K562 (cell line): Measurements from ENCODE around the gene ASIC5. TPM values are rescaled to one million over a fixed set of nuclear protein-coding genes. Genes with fewer than 3 reads are reported as not detected.

ENCODE experiments used
- ATAC-seq: fragments of 200-7000 bp; cut with Tn5 transposase; 3 replicates; pipeline ENCODE4 v1.9.1; 2020; ENCODE audit warnings: moderate library complexity
- BruUV-seq: library from RNA; stranded (reverse); fragments of 400-500 nt; replicated peaks from 2 replicates; lab custom pipeline; 2021; lab: Mats Ljungman, UMichigan
- CTCF ChIA-PET: fragments of 300-600 bp; formaldehyde crosslinking; extraction: SDS; loops from one replicate; lab custom pipeline; 2021; ENCODE audit warnings: low intra/inter-chr PET ratio; lab: Yijun Ruan, JAX
- POLR2A ChIA-PET: fragments of 300-600, 350-650 bp; sonication (Branson Sonifier 250); formaldehyde crosslinking; extraction: SDS; loops from one replicate; lab custom pipeline; 2021; ENCODE audit warnings: antibody characterized with exemption, inconsistent platforms; lab: Yijun Ruan, JAX
- DNase-seq, 4 experiments: peaks; one replicate each; pipeline versions ENCODE4 v3.0.0 to v3.0.0-alpha.2; 2011 to 2018; ENCODE audit warnings: low spot score in 3 of 4, mixed read lengths in 3 of 4; ENCODE audit errors: extremely low read depth in 1 of 4
- FAIRE-seq: peaks from 2 replicates; lab custom pipeline; 2011; peaks lifted over from hg19 to GRCh38; lab: Jason Lieb, UNC
- H2AFZ ChIP-seq: 2 replicates; pipeline ENCODE4 v1.6.0; 2011; ENCODE audit warnings: low read depth, low read length, control low read depth, inconsistent platforms
- H3K27ac ChIP-seq: fragments of 200-600 bp; 3 replicates; pipeline ENCODE4 v1.8.0; 2011; ENCODE audit warnings: low read depth, mild to moderate bottlenecking, control low read depth, inconsistent platforms, low read length, moderate library complexity, mixed read lengths; ENCODE audit errors: extremely low read depth
- H3K27me3 ChIP-seq, 2 experiments: fragments of 300-600 bp in 1 of 2; 2 replicates in 1 of 2; 3 replicates in 1 of 2; pipeline versions ENCODE4 v1.6.0 to v1.8.0; 2011; ENCODE audit warnings: inconsistent platforms in 2 of 2, low read length in 2 of 2, mild to moderate bottlenecking in 1 of 2, mixed read lengths in 1 of 2, moderate library complexity in 1 of 2; ENCODE audit not compliant: control insufficient read depth in 2 of 2, insufficient read depth in 2 of 2
- H3K36me3 ChIP-seq: fragments of 300-600 bp; 3 replicates; pipeline ENCODE4 v1.8.0; 2011; ENCODE audit warnings: mild to moderate bottlenecking, low read length, inconsistent platforms; ENCODE audit not compliant: control insufficient read depth, insufficient read depth
- H3K4me1 ChIP-seq, 2 experiments: fragments of 200-600 bp in 1 of 2; replicated peaks in 1 of 2; 2 replicates in 1 of 2; 3 replicates in 1 of 2; pipeline versions ENCODE4 v1.5.1 to v1.8.0; 2011; ENCODE audit warnings: inconsistent platforms in 2 of 2, low read length in 2 of 2, mild to moderate bottlenecking in 1 of 2, mixed read lengths in 1 of 2, moderate library complexity in 1 of 2; ENCODE audit not compliant: control insufficient read depth in 2 of 2, insufficient read depth in 2 of 2
- H3K4me2 ChIP-seq: 2 replicates; pipeline ENCODE4 v1.6.1; 2011; ENCODE audit warnings: low read length, control low read depth, inconsistent platforms, mixed read lengths; ENCODE audit not compliant: insufficient read depth
- H3K4me3 ChIP-seq: fragments of 200-600 bp; sonication (generic), shearing (Covaris generic); 2 replicates; pipeline ENCODE4 v1.5.1; 2016; ENCODE audit warnings: control low read depth, inconsistent platforms
- H3K79me2 ChIP-seq: fragments of 200-600 bp; 3 replicates; pipeline ENCODE4 v1.8.0; 2011; ENCODE audit warnings: low read length, inconsistent platforms; ENCODE audit not compliant: control insufficient read depth, insufficient read depth
- H3K9ac ChIP-seq, 2 experiments: 2 replicates each; pipeline versions ENCODE4 v1.6.0 to v1.6.1; 2011; ENCODE audit warnings: low read depth in 2 of 2, low read length in 2 of 2, control low read depth in 1 of 2, inconsistent platforms in 1 of 2, mild to moderate bottlenecking in 1 of 2, mixed read lengths in 1 of 2; ENCODE audit not compliant: insufficient read depth in 1 of 2
- H3K9me1 ChIP-seq: one replicate; pipeline ENCODE4 v1.6.0; 2011; ENCODE audit warnings: inconsistent platforms, mild to moderate bottlenecking, low read length, moderate library complexity; ENCODE audit not compliant: control insufficient read depth, insufficient read depth
- H3K9me3 ChIP-seq: replicated peaks from 2 replicates; pipeline ENCODE4 v1.5.1; 2011; ENCODE audit warnings: low read depth, low read length, inconsistent platforms; ENCODE audit not compliant: control insufficient read depth, insufficient read depth
- H4K20me1 ChIP-seq: replicated peaks from 2 replicates; pipeline ENCODE4 v1.6.1; 2011; ENCODE audit warnings: low read length, inconsistent platforms, mixed read lengths; ENCODE audit not compliant: control insufficient read depth, insufficient read depth
- ATF7 ChIP-seq: fragments of 450-650 bp; IDR thresholded peaks from 2 replicates; pipeline ENCODE4 v1.7.1; 2014; ENCODE audit warnings: mild to moderate bottlenecking, moderate library complexity
- ETS2 ChIP-seq: IDR thresholded peaks from 2 replicates; pipeline ENCODE4 v1.6.1; 2016; ENCODE audit warnings: borderline replicate concordance, missing genetic modification characterization, mild to moderate bottlenecking, moderate library complexity, missing compliant biosample characterization; ENCODE audit not compliant: poor library complexity, severe bottlenecking
- KLF13 ChIP-seq: fragments of 450-650 bp; IDR thresholded peaks from 2 replicates; pipeline ENCODE4 v1.6.1; 2016; ENCODE audit warnings: missing genetic modification characterization, low read depth, mild to moderate bottlenecking, missing compliant biosample characterization, moderate library complexity, borderline replicate concordance
- NCOA2 ChIP-seq, 2 experiments: fragments of 450-650 bp; IDR thresholded peaks; 2 replicates each; pipeline ENCODE4 v1.6.1; 2018; ENCODE audit warnings: mild to moderate bottlenecking in 2 of 2, moderate library complexity in 1 of 2; ENCODE audit not compliant: partially characterized antibody in 2 of 2
- PCBP2 ChIP-seq: fragments of 200-400 bp; formaldehyde crosslinking; IDR thresholded peaks from 2 replicates; pipeline ENCODE4 v1.6.1; 2018; ENCODE audit warnings: low read length, low read depth, mild to moderate bottlenecking, moderate library complexity; ENCODE audit not compliant: poor library complexity, severe bottlenecking
- RUNX1 ChIP-seq: sonication (generic); IDR thresholded peaks from 2 replicates; pipeline ENCODE4 v1.6.1; 2016; ENCODE audit warnings: antibody characterized with exemption, low read depth
- STAT6 ChIP-seq: sonication (generic); formaldehyde crosslinking; IDR thresholded peaks from 2 replicates; pipeline ENCODE4 v1.8.1; 2023; ENCODE audit warnings: mild to moderate bottlenecking, missing genetic modification reagents
- ZNF561 ChIP-seq: fragments of 450-650 bp; formaldehyde crosslinking; conservative IDR thresholded peaks from 2 replicates; pipeline ENCODE4 v1.4.0; 2020; ENCODE audit warnings: mild to moderate bottlenecking, moderate library complexity
- ZNF589 ChIP-seq: fragments of 200-800 bp; sonication (Bioruptor generic); IDR thresholded peaks from 2 replicates; pipeline ENCODE4 v1.6.1; 2016; ENCODE audit warnings: low read depth, missing genetic modification characterization, missing compliant biosample characterization
- ZNF79 ChIP-seq: fragments of 250-450 bp; sonication (Bioruptor Pico); IDR thresholded peaks from 2 replicates; pipeline ENCODE4 v1.4.0; 2020; ENCODE audit warnings: low read depth, mild to moderate bottlenecking, moderate library complexity
- WGBS: fragments of 100-300 bp; shearing (Covaris generic); methylation state at CpG from one replicate; pipeline ENCODE4 v1.1.6; 2016; ENCODE audit warnings: low coverage, mixed read lengths; ENCODE audit not compliant: insufficient coverage; ENCODE audit errors: missing lambda C conversion rate; 5-methylcytosine and 5-hydroxymethylcytosine counted together
- in situ Hi-C: fragments of 300-500 bp; cut with MboI; formaldehyde crosslinking; loops from 4 replicates; pipeline ENCODE4 v1.15.0; 2018; ENCODE audit warnings: inconsistent platforms, mixed read lengths
- intact Hi-C: fragments of 100-400 bp; cut with micrococcal nuclease; formaldehyde crosslinking; loops from 2 replicates; pipeline ENCODE4 v1.14.2; 2022
- polyA plus RNA-seq, 8 experiments: library from polyadenylated mRNA; depleted of rRNA in 4 of 8; stranded (reverse) in 5 of 8; unstranded in 3 of 8; fragments of >200 nt; fragmentation: Nextera tagmentation in 2 of 8; fragmentation: Illumina TruSeq in 1 of 8; extraction: Ambion mirVana in 2 of 8; extraction: Trizol in 1 of 8; gene quantifications; 2 replicates each; pipeline versions ENCODE4 v1.2.1 to v1.2.3, GENCODE V29; 2011 to 2014; ENCODE audit warnings: inconsistent platforms in 1 of 8, missing spikeins in 1 of 8
- total RNA-seq, 7 experiments: library from RNA; depleted of rRNA in 6 of 7; stranded (reverse); fragments of >200 nt in 6 of 7; fragmentation: Illumina TruSeq in 2 of 7; extraction: Trizol in 2 of 7; gene quantifications; 2 replicates each; pipeline versions ENCODE4 v1.2.1 to v1.2.3, GENCODE V29; 2011 to 2021; ENCODE audit warnings: low replicate concordance in 1 of 7

The ASIC5 gene
- total and polyA plus RNA-seq, 9 of the 15 experiments (the other 6 are each of a cell fraction or from before 2014, with no cell fraction given) = not detected

- Histone ChIP-seq H2AFZ (no peak overlapping the region), H3K27me3 (no peaks in the 10 kb centered on the region), H3K9ac (no peak overlapping the region), H3K27ac (no peak overlapping the region), H3K4me1 (no peaks in the 10 kb centered on the region), H3K79me2 (no peaks in the 10 kb centered on the region), H3K4me3 (no peak overlapping the region), H4K20me1 (no peaks in the 10 kb centered on the region), H3K36me3 (no peaks in the 10 kb centered on the region), H3K9me3 (no peaks in the 10 kb centered on the region; the same call in 1 of the 2 replicates), H3K4me2 (no peak overlapping the region), H3K9me1 (no peaks in the 10 kb centered on the region)
- FAIRE-seq (no peak), DNase-seq (no peak), ATAC-seq (no peak)
- BruUV-seq = no TSS peak
- ChIA-PET CTCF (no interaction called here), POLR2A (no interaction called here)
- intact Hi-C loops (no loop called here), in situ Hi-C loops (no loop called here)
- no peak for TF ChIP-seq NCOA2 (IDR thresholded peaks at IDR 0.05; ENCODE audit: partially characterized antibody in 2 of 2)
- no peak for TF ChIP-seq PCBP2
- no peak for TF ChIP-seq ETS2 (tag)
- 0% methylated on average over 3 of the region's 3 CpGs for whole genome bisulfite sequencing
These were observed 12.9 kb downstream of the ASIC5 start for GRCh38 chr4:155853189-155853588.

- DNase-seq (no peak), FAIRE-seq (no peak), ATAC-seq (no peak)
- intact Hi-C loops (no loop called here), in situ Hi-C loops (no loop called here)
- Histone ChIP-seq H3K27me3 (no peaks in the 10 kb centered on the region), H2AFZ (no peak overlapping the region), H3K4me3 (no peak overlapping the region), H3K9me1 (no peaks in the 10 kb centered on the region), H3K36me3 (no peaks in the 10 kb centered on the region), H3K9ac (no peak overlapping the region), H3K4me1 (no peaks in the 10 kb centered on the region), H3K79me2 (no peaks in the 10 kb centered on the region), H3K27ac (no peak overlapping the region), H3K9me3 (no peaks in the 10 kb centered on the region), H4K20me1 (no peaks in the 10 kb centered on the region), H3K4me2 (no peak overlapping the region)
- 0% methylated on average over 4 of the region's 4 CpGs for WGBS
- no TSS peak for BruUV-seq
- POLR2A ChIA-PET = no interaction called here
- CTCF ChIA-PET = no interaction called here
- TF ChIP-seq KLF13 (tag) (no peak), ATF7 (no peak), ZNF561 (CRISPR knock-in tag) (no peak), STAT6 (CRISPR knock-in tag) (no peak), RUNX1 (no peak), ZNF79 (CRISPR knock-in tag) (no peak), ZNF589 (no peak)
These were observed 17.0 kb downstream of the ASIC5 start for GRCh38 chr4:155849042-155849441.
